ENCODE measurements around the gene MTCL3.
A peak's percentile ranks its signal among the peaks of the same experiment; 100 is the strongest.
"Not testable (repeated sequence)": the region's sequence is repeated elsewhere in the genome, so short reads cannot be mapped to it uniquely, and the experiment has no call there.

The MTCL3 gene

DNA sequence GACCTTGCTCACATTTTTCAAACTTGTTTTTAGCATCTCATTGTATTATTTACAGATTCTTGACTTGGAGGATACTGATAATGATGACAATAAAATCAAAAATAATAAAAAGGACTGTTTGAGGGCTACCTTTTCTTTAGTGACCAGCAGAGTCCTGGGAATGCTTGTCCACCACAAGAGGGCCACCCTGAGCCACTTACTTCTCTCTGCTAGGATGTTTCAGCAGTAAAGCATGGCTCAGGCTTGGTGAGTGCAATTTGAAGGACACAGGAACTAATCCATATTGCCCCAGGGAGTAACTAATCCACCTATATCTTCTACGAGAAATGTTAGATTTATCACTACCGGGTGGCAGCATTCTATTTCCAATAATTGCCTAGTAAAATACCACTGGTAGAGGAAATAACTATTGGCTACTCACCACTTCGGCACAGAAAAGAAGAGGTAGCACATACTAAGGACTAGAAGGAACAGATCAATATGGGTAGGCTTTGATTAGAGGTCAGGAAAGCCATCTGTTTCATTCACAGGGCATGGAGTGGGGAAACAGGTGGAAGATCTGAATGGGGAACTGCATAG lies 54.2 kb downstream of the MTCL3 start:
- DNase-seq, result peak; percentile 80

DNA sequence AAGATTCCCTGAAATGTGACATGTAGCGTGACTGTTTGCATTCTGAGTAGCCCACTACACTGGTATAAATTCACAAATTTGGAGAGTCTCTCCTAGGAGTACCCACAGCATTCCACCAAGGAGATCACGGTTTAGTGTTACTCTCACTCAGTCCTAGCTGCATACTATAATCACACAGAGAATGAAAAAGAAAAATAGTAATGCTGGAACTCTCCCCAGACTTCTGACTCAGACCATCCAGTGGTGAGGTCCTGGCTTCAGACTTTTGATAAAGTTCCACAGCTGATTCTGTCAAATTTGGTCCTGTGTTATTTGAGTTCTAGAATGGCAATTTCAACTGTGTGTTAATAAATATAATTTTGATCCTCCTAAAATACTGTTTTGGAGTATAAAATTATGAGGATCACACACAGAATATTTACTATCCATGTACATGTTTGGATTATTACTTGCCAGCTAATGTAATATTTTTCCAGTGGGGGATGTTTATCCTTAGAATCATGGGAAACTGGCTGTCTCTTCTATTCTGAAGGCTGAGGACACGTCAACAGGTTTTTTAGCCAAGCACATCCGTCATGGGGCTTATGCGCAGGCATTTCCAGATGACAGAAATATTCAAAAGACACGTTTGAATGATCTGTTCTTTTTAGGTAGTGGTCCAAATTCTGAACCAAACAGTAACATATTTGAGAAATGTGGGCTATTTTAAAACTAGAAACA lies 54.8 kb downstream of the MTCL3 start:
- DNase-seq, result no peak

DNA sequence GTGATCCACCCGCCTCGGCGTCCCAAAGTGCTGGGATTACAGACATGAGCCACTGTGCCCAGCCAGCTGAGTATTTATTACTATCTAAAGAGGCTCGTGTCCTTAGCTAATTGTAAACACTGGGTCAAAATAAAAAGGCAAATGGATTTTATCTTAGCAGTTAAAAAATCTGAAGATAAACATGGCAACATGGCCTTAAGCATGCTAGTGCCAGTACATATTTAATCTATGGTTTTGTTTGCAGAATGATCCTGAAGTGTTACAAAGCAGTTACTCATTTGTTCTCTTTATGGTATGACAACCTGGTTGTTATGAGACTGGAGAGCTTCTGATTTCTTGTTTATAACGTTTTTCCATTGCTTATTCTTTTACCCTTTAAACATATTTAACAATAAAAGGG lies 56.1 kb downstream of the MTCL3 start:
- DNase-seq, result no peak

DNA sequence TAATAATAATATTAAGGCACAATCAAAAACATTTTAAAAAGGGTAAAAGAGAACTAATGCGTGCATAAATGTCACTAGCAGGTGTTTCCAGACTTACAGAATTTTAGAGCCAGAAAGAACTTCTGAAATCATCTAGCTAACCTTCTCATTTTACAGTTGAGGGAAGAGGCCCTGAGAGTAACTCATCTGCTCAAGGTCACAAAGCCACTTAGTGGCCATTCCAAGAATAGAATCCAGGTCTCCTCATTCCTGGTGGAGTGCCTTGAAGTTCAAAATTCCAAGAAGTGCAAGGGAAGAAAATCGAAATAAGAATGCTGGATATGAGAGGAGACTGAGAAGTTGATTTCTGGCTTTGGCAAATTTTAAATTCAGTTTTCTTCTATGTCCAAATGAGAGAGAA lies 56.8 kb downstream of the MTCL3 start:
- DNase-seq, result peak; percentile 18

DNA sequence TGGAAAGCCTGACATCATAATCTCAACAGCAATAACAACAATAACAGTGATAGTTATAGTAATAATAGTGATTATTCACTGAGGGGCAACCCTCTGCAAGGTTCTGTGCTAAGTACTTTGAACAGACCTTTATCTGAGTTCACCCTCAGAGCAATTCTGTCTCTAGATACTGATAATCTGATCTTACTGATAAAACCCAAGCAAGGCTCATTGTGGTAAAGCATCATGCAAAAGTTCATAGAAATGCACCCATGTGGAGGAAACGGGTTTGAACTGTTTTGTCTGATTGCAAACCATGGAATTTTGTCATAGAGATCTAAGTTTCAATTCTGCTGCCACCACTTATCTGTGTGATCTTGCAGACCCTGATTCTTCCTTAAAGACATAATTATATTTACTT lies 58.7 kb downstream of the MTCL3 start:
- no peak for DNase-seq

DNA sequence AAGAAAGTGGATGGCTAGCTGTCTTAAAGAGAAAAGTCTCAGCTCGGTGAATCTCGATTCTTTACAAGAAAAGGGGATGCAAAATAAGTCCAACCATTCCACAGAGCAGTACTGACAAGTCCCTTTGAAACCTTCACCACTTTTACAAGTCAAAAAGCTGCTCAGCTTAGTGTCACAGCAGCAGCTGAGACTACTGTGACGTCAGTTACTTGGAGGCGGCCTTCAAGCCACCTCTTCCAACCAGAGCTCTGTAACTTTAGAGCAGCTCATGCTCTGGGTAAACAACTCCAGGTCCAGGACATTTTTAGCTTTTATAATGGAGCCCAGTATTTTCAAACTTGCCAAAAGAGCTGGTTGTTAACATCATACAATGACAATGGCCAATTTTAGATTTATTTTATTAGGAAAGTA lies 59.9 kb downstream of the MTCL3 start, which contains the start of gene KIAA0408:
TSS of gene KIAA0408 (minus strand) at position 159 of the 411 bp plus-strand sequence. CDS start 5,408 bp downstream, outside the sequence.
- DNase-seq, result peak; percentile 19

DNA sequence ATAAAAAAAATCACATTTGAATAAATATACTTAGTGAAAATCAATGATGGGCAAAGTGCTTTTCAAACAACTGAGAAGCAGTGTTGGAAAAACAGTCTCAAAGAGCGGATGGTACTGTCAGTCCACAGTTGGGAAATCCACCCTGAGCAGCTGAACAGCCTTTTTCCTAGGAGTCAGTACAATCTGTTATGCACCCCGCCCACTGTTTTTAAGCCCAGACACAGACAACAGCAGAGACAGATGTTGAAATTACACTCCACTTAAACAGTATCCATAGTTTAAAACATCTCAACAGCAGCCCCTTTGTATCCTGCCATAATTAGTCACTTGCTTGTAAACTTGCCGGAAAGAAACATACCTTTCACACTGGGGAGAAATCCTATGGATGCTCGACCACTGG lies 60.3 kb downstream of the MTCL3 start:
- DNase-seq, result no peak

DNA sequence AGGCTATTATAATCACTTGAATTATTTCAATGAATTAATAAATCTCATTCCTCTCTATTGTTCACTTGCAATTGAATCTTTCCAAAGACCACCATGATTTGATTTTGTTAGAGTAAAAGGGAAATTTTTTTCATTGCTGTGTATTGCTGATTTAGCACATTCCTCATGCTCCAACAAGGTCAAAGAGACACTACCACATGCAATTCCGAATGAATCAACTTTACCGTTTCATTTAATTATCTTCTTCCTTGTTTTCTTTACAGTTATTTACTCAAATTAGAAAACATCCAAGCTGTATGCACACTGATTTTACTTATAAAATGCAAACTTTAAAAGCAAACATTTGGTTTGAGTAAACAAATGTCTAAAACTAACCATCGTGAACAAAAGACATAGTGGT lies 60.9 kb downstream of the MTCL3 start:
- no peak for DNase-seq

DNA sequence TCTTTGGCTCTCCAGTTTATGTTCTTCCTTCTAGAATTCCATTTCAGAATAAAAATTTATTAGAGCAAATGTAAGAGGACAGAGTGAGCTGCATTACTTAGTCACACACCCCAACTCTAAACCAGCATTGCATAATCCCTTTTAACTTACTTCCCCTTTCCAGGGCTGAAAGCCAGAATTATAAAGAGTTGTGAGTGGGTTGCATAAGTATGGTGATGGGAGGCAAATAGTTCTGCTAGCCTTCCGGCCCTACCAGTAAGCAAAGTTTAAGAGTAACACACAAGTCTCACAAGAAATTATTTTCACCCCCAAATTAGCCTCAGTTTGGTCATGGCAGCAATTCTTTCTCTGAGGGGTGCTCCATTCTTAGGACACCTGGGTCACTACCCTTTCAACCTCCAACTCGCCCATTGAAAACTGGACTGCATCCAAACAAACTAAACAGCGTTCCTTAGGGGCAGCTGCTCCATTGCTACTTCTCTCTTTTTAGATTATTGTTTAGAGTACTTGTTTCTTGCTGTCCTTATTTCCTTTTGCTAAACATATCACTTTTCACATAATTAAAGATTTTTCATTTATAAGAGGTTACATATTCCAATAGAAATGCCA lies 61.6 kb downstream of the MTCL3 start:
- no peak for DNase-seq

DNA sequence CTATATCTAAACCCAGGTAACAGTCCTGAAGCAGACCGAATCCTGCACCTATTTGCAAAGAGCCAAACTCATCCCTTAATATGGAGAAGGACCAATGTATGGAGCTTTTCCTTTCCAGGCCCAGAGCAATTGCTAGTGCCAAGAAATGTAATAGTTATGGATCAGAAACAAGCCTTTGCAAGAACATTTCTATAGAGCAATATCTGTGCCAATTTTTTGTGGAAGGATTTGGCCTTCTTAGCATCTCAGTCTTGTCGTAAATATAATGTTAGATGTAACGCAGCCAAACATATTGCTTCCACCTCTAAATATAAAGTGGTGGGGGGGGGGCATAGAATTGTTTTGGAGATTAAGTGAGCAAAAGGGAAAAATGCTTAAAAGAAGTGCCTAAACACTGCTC lies 62.7 kb downstream of the MTCL3 start:
- no peak for DNase-seq

DNA sequence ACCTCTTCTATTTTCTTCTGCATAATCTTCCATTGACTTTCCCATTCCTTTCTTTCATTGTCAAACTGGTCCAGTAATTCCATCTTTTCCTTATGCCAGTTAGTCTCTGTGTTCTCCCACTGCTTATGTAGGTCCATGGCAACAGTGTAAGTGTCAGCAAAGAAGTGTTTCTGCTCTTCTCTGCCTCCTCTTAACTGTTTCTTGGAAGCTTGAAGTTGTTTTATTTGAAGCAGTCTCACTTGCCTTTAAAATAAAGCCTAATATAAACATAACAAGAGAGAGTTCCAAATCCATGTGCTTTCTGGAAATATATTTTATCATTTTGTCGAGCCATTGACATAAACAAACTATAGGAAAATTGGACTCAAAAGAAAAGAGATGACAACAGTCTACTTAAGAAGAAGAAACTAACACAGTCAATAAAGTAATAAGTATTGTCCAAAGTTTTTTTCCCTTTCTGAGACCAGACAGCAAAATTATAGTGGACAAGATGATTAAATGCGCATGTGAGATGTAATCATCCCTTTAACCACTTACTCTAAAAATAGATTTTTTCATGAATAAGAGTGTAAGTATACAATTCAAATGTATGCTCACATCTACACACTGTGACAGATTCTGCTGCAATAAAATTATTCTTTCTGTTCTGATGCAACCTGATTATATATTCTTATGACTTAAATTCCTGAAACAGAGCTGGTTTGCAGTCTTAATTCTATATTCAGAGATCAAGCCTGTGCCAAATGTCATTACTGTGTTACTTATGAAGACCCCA lies 65.1 kb downstream of the MTCL3 start:
- DNase-seq, result no peak

DNA sequence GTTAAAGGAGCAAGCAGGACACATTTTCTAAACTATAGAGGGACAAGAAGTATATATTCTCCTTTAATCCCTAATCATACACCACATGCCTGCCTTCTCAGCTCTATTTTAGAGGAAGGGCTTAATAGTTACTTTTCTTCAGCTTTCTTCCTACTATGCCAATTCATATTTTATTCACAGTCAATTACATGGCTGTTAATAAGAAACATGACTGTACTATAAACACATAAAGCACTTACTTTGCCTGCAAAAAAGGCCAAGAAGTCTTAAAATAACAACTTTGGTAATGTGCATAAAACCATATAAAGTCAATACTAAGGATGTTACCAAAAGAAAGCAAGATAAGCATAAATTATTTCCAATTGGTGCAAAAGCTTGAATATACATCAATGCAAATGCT lies 66.3 kb downstream of the MTCL3 start:
- DNase-seq, result no peak

DNA sequence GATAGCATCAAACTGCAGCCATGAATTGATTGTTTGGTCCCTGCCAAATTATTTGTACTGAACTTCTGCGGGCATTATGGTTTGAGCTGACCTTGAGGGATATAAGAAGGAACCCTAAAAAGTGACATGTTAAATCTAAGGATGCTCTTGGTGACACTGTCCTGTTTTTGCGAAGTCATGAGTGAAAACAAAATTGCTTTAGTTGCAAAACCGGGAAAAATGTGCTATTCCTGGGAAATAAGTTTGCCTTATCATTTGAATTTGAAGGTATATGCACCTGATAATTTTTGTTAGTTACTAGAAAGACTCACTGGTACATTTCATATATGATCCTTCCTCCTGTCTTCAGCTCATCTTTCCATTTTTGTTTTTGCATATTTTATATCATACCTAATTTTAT lies 67.7 kb downstream of the MTCL3 start:
- no peak for DNase-seq

DNA sequence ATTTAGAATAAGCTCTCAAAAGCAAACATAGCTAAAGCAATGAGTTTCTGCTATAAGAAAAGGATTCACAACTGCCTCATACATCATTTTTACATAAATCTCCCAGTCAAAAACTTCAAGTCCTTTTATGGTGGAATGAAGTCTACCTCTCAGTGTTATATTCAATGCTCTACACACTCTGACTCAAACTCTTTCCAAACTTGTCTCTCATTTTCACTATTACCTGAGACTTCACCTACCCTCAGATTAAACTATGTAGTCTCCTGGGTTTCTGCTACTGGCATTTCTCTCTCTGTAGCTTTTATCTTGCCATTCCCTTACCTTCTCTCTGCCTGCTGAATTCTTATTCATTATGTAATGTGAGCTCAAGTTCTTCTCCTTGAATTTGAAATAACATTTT lies 71.4 kb downstream of the MTCL3 start:
- no peak for DNase-seq

DNA sequence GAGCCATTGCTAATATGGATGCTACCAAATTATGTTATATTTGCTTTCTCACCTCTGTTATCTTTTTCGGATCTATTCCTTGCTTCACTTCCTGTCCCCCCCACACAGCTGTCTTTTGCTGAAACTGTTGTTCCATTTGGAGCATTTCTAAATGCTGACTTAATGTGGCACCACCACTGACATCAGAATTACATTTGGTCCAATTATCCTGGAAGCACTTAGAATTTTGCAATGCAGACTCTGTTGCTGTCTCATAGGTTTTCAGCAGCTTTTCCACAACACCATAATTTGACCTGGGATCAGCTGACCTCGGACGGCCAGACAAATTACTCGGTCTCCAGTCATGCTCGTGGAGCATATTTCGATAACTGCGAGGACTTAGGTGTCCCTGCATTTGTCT lies 72.8 kb downstream of the MTCL3 start:
- DNase-seq, result no peak

DNA sequence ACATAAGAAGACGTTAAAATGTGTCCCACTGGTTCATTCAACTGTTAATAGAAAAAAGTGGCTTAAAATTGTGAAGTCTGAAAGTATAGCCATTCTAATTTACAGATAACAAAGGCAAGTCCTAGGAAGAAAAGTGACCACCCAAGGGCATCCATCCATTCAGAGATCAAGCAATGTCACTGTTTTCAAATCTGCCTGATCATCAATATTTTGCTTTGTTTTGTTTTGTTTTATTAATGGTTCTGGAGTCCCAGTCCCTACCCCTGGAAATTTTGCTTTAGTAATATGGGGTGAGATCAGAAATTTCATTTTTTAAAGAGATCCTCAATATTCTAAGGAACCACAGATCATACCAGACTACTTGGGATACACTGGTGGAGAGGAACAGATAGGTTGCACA lies 77.3 kb downstream of the MTCL3 start:
- DNase-seq, result no peak

DNA sequence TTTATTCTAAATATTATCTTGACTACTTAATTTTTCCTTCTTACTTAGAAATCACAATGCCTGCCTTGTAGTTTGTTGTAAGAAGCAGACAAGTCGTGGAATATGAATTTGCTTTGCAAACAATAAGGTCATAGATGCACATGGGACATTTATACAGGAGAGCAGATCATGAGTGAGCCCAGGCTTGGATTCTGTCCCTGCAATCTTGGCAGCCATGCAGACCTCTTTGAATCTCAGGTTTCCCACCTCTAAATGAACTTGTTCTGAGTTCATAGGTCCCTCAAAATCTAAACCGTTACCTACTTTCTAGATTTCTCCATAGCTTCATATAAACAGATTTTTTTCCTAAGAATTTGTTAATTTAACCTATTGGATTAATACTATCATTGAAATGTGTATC lies 79.4 kb downstream of the MTCL3 start:
- DNase-seq, result no peak

DNA sequence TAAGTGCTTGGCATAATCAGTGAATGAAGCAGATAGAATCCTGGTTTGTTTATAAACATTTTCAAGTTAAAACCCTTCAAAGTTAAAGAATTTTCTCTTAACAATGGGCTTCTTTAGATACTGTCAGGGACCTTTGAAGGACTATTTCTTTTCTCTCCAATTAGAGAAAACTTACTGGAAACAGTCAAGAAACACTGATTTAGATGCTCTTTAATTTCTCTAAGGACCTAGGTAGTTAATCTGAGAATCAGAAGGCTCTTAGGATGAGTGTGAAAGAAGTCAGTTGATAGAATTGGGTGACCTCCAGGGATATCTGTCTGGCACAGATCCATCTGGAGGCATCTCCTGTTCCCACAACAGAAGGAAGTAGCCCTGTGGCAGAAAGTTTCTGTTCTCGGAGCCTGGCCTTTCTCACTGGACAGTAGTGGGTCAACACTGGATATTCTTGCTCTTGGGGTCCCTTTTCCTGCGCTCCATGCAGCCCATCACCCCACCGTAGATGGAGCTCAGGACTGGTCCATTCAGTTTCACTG lies 82.5 kb downstream of the MTCL3 start:
- no peak for DNase-seq

DNA sequence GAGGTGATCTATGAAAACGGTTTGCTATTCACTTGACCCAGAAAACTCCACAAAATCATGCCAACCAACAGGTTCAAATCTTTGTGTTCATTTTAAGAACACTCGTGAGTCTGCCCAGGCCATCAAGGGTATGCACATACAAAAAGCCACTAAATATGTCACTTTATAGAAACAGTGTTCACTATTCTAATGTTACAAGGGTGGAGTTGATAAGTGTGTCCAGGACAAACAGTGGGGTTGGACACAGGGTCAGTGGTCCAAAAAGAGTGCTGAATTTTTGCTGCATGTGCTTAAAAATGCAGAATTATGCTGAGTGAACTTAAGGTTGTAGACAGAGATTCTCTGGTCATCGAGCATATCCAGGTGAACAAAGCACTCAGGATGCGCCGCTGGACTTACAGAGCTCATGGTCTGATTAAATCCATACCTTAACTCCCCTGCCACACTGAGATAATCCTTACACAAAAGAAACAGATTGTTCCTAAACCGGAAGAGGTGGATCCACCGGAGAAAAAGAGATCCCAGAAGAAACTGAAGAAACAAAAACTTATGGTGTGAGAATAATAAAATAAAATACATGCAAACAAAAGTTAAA lies 83.4 kb downstream of the MTCL3 start:
- no peak for DNase-seq

DNA sequence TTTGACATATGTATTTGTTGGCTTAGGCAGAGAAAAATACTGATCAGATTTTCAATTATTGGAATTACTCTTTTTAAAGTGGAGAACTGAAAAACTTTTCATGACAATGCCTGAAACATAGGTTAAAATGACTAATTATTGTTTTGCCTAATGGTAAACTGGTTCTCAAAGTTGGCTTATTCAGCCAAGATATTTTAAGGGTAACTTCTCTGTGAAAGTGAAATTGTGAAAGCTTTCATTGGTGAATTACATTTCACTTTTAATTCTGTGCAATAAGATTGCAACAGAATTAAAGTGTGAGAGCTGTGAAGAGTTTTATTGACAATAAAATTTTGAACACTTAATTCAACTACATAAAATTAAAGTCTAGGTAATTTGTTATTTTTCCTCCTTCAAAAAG lies 84.5 kb downstream of the MTCL3 start:
- DNase-seq, result no peak

DNA sequence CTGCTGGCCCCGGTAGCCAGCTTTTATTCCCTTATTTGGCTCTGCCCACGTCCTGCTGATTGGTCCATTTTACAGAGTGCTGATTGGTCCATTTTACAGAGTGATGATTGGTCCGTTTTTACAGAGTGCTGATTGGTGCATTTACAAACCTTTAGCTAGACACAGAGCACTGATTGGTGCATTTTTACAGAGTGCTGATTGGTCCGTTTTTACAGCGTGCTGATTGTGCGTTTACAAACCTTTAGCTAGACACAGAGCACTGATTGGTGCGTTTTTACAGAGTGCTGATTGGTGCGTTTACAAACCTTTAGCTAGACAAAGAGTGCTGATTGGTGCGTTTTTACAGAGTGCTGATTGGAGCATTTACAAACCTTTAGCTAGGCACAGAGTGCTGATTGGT lies 90.6 kb downstream of the MTCL3 start:
- DNase-seq, result not testable (repeated sequence)

DNA sequence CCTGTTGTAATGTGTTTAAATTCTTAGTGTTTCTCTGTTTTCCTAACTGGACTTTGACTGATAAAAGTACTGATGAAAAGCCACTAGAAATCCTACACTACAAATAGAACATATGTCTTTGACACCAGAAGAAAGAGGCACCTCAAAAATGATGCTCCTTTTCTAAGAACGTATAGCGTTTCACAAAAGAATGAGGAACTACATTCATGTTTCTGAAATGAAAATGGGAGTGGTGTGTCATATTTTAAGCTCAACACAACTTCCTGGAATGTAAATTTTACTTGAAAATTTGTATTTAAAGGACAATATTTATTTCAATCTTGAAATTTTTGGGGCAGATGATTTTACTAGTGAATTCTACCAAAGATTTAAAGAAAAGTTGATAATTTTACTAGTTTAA lies 95.2 kb downstream of the MTCL3 start:
- no peak for DNase-seq

Measured in dermis blood vessel endothelial cell (primary cell).